HG03354 (cell line): ENCODE results near the gene APLN.
A peak's percentile ranks its signal among the peaks of the same experiment; 100 is the strongest.

Source experiments
- ATAC-seq: cut with Tn5 transposase; IDR thresholded peaks from one replicate; pipeline ENCODE4 v1.9.1; 2021; ENCODE audit warnings: mild to moderate bottlenecking; ENCODE audit not compliant: unreplicated experiment, poor library complexity, severe bottlenecking

Gene APLN

GRCh38 chrX:129647418-129648410, 7.0 kb downstream of the APLN start:
- ATAC-seq, result no peak

GRCh38 chrX:129646566-129647417, 8.0 kb downstream of the APLN start:
- no peak for ATAC-seq

GRCh38 chrX:129642641-129643040, 12.1 kb downstream of the APLN start:
- no peak for ATAC-seq

- ATAC-seq, result no peak
Observed at GRCh38 chrX:129641941-129642340, 12.8 kb downstream of the APLN start.

GRCh38 chrX:129641469-129641868, 13.3 kb downstream of the APLN start:
- ATAC-seq, result no peak

- ATAC-seq, result no peak
Observed at GRCh38 chrX:129640737-129641136, 14.0 kb downstream of the APLN start.

- no peak for ATAC-seq
Observed at GRCh38 chrX:129638917-129639316, 15.8 kb downstream of the APLN start.

- peak; percentile 90 for ATAC-seq
Observed at GRCh38 chrX:129637217-129638109, 17.3 kb downstream of the APLN start.

GRCh38 chrX:129636175-129636681, 18.5 kb downstream of the APLN start:
- no peak for ATAC-seq

- no peak for ATAC-seq
Observed at GRCh38 chrX:129634541-129634940, 20.2 kb downstream of the APLN start.

GRCh38 chrX:129632443-129632842, 22.3 kb downstream of the APLN start:
- no peak for ATAC-seq

- no peak for ATAC-seq
Observed at GRCh38 chrX:129631849-129632248, 22.9 kb downstream of the APLN start.

GRCh38 chrX:129629837-129630236, 24.9 kb downstream of the APLN start:
- ATAC-seq, result no peak

GRCh38 chrX:129626026-129626425, 28.7 kb downstream of the APLN start:
- ATAC-seq, result no peak

- ATAC-seq, result no peak
Observed at GRCh38 chrX:129622757-129623301, 31.9 kb downstream of the APLN start.

GRCh38 chrX:129618997-129619396, 35.8 kb downstream of the APLN start:
- ATAC-seq, result no peak

- ATAC-seq, result no peak
Observed at GRCh38 chrX:129617420-129617819, 37.3 kb downstream of the APLN start.

- no peak for ATAC-seq
Observed at GRCh38 chrX:129614481-129615255, 40.1 kb downstream of the APLN start.
